WERI-Rb-1 (cell line): ENCODE data around the gene DISP1.

Source experiments
- DNase-seq: peaks from one replicate; pipeline ENCODE4 v3.0.0-alpha.2; 2020
- H3K27ac ChIP-seq: fragments of 250-450 bp; sonication (Bioruptor Pico); 2 replicates; pipeline ENCODE4 v1.5.1; 2020; ENCODE audit warnings: mild to moderate bottlenecking, moderate library complexity
- H3K27me3 ChIP-seq: fragments of 250-450 bp; sonication (Bioruptor Pico); 2 replicates; pipeline ENCODE4 v1.5.1; 2021; ENCODE audit warnings: mild to moderate bottlenecking, low read depth, moderate library complexity; ENCODE audit not compliant: insufficient read depth, severe bottlenecking
- H3K36me3 ChIP-seq: fragments of 250-450 bp; sonication (Bioruptor Pico); 2 replicates; pipeline ENCODE4 v1.5.1; 2020; ENCODE audit warnings: mild to moderate bottlenecking, moderate library complexity
- H3K4me3 ChIP-seq: 2 replicates; pipeline ENCODE4 v1.5.1; 2011; ENCODE audit warnings: low read depth, mild to moderate bottlenecking, control low read depth, low read length
- H3K9me3 ChIP-seq: fragments of 250-450 bp; sonication (Bioruptor Pico); 2 replicates; pipeline ENCODE4 v1.5.1; 2021; ENCODE audit warnings: mild to moderate bottlenecking, moderate library complexity; ENCODE audit not compliant: severe bottlenecking
- TF ChIP-seq, protein P1 (sequence below): IDR thresholded peaks from 2 replicates; pipeline ENCODE4 v1.5.1; 2011; ENCODE audit warnings: low read depth, mild to moderate bottlenecking, control low read depth, inconsistent platforms, low read length

Gene DISP1

DNA sequence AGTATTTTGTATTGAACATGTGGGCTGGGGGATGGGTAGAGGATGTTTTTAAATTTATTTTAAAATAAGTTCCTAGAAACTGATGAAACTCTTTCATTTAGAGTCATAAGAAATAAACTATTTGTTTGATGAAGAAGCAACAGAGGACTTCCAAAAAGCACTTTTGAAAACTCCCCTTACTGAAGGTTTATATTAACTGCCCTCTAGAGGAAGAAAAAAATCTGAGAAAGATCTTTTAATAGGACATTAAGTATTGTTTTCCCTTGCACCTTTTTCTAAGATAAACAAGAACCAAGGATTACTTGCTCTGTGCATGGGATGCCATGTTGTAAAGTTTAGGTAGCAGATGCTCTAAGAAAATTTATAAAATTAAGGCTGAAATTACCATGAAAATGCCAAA is 14.1 kb downstream of the DISP1 start:
- no peaks in the 10 kb centered on the region for H3K9me3 ChIP-seq
- no peaks in the 10 kb centered on the region for H3K36me3 ChIP-seq
- H3K27me3 ChIP-seq = no peaks in the 10 kb centered on the region
- no peak for DNase-seq
- TF ChIP-seq, protein P1, sequence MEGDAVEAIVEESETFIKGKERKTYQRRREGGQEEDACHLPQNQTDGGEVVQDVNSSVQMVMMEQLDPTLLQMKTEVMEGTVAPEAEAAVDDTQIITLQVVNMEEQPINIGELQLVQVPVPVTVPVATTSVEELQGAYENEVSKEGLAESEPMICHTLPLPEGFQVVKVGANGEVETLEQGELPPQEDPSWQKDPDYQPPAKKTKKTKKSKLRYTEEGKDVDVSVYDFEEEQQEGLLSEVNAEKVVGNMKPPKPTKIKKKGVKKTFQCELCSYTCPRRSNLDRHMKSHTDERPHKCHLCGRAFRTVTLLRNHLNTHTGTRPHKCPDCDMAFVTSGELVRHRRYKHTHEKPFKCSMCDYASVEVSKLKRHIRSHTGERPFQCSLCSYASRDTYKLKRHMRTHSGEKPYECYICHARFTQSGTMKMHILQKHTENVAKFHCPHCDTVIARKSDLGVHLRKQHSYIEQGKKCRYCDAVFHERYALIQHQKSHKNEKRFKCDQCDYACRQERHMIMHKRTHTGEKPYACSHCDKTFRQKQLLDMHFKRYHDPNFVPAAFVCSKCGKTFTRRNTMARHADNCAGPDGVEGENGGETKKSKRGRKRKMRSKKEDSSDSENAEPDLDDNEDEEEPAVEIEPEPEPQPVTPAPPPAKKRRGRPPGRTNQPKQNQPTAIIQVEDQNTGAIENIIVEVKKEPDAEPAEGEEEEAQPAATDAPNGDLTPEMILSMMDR = no peak
- H3K4me3 ChIP-seq = no peak overlapping the region
- no peak overlapping the region for H3K27ac ChIP-seq

DNA sequence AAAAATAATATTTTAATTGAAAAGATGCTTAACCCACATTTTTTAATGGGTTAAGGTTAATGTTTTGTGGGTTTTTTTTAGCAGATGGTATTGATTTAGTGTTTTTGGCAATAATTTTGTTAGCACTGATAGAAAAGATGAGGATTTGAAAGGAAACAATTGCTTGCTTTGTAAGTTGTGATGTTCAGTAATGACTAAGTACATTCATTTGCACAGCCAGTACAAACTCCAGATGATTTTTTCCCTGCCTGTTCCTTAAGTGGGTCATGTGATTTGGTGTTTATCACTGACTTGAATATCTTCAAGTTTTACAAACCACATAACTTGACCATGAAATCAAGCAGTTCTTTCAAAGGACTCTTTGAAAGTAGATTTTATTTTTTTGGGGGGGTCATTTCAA is 15.0 kb downstream of the DISP1 start:
- H3K9me3 ChIP-seq = no peaks in the 10 kb centered on the region
- TF ChIP-seq, protein P1 = no peak
- no peaks in the 10 kb centered on the region for H3K36me3 ChIP-seq
- H3K27ac ChIP-seq = no peak overlapping the region
- DNase-seq = no peak
- H3K4me3 ChIP-seq = no peak overlapping the region
- no peaks in the 10 kb centered on the region for H3K27me3 ChIP-seq

DNA sequence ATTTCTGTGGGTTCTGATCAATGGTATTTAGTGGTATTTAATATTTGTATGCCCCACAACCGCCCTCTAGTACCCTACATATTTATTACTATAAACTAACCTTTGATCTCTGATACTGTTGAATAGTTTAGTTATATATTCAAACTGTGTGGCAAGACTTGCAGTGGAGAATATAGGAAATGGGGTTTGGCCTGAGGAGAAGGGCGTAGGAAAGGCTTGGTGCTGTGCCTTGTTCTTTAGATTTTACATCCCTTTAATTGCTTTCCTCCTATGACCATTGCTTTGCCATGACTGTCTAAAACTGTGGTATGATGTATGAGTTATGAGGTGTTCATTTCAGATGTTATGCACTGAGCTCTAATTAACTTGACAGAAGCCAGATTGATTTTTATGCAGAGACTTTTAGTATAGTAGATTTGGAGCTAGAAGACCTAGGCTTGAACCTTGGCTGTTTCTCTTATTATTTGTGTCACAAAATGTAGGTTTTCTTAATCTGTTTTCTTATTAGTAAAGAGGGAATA is 18.6 kb downstream of the DISP1 start:
- Histone ChIP-seq H3K36me3 (no peaks in the 10 kb centered on the region), H3K27me3 (no peaks in the 10 kb centered on the region), H3K9me3 (no peaks in the 10 kb centered on the region), H3K4me3 (no peak overlapping the region), H3K27ac (no peak overlapping the region)
- no peak for DNase-seq
- TF ChIP-seq, protein P1 = no peak

DNA sequence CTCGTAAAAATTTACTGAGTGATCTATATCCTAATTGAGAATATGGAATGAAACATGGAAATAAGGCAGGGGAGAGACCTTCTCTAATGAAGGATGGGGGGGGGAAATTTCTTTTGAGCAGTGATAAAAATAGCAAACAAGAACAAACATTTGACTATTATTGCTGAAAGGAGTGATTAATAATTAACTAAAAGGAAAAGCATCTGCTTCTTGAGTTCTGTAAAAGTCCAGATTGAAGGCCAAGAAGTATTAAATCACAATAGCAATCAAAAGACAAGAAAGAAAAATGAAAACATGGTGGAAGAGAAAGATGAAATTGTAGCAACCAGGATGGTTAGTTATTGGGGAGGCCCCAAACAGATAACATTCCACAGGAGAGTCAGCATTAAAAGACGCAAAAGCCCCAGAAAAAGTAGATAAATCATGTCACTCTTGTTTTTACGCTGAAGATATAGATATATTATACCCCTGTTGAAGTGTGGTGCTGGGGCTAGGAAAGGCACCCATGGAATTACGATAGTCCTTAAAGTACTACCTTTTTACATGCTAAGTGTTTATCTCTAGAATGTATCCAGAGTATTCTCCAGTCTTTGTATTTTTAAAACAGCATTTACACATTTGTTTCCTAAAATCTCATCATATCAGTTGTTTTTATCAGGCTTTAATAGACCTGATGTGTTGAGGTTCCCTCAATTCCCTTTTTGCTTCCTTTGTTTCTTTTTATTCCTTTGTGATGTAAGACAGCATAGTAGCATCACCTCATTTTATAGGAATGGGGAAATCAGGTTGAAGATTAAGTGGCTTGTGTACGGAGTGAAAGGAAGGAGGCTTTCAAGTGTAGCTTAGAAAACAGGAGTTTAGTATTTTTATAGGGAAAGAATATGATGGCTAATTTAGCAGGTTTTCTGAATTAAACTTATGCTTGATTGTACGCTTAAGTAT is 28.9 kb downstream of the DISP1 start:
- H3K36me3 ChIP-seq = no peaks in the 10 kb centered on the region
- H3K27me3 ChIP-seq = no peaks in the 10 kb centered on the region
- no peaks in the 10 kb centered on the region for H3K9me3 ChIP-seq
- H3K27ac ChIP-seq = no peak overlapping the region
- no peak overlapping the region for H3K4me3 ChIP-seq
- TF ChIP-seq, protein P1 = no peak
- DNase-seq = no peak

DNA sequence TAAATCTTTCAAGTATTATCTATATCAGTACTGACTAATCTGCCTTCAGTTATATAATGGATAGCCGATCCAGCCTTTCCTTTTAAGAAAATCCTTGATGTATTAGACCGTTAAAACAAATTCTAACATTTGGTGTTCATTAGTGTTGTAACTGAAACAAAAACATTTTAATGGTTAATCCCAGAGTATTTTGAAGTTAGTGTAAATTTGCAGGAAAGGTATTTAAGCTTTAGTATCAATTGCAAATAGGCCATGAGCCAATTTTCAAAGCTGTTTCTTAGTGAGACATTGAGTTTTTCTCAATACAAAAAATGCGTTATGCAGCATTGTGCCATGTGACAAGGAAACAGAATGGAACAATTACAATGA is 29.6 kb downstream of the DISP1 start:
- H3K27me3 ChIP-seq = no peaks in the 10 kb centered on the region
- H3K36me3 ChIP-seq = no peaks in the 10 kb centered on the region
- no peaks in the 10 kb centered on the region for H3K9me3 ChIP-seq
- no peak overlapping the region for H3K4me3 ChIP-seq
- H3K27ac ChIP-seq = no peak overlapping the region
- TF ChIP-seq, protein P1 = no peak
- no peak for DNase-seq
